ENCODE data around the gene ZNF497.

The ZNF497 gene

GRCh38 chr19:58367698-58368454, 5.3 kb upstream of the ZNF497 start:
- no peak overlapping the region for H3K4me3 ChIP-seq (ENCODE audit: low read length)
- TF ChIP-seq ZNF274 (IDR thresholded peaks at IDR 0.05; ENCODE audit: low read depth, low read length), result no peak

DNA sequence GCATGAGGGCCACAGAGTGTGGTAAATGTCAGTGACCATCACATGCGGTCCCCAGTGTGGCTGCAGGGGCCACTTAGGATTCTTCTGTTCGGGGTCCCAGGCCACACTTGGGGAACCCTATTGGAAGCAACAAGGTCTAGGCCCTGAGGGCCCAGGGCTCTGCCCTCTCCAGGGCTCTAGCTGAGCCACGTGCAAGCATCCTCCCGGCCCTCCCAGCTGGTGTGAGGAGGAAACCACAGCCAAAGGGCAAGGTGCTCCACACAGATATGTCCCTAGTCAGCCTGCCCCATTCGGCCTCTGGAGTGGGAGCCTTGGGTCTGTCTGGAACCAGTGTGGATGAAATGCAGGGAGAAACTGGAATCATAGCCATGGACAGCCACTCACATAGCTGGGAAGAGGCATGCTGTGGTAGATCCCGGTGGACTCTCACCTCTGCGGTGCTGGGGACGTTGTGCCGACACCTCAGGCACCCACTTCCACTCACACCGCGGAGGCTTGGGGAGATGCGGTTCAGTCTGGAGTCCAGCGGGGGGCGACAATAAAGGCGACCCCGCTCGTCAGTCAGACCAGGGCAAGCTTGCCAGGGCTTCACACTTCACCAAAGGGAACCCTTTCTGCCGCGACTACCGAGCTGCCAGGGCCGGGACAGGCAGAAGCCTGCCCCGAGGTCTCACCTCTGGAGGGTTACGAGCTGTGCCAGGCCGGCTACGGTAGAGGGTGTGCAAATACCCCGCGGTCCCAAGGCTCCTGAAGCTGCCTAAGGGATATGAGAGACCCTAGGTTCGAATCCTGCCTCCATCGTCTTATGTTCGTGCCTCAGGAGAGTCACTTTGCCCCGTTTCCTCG, 4.3 kb upstream of the ZNF497 start:
- no peak overlapping the region for H3K4me3 ChIP-seq (ENCODE audit: low read length)
- TF ChIP-seq ZNF274 (IDR thresholded peaks at IDR 0.05; ENCODE audit: low read depth, low read length), result no peak

GRCh38 chr19:58364146-58364545, 1.6 kb upstream of the ZNF497 start:
- H3K4me3 ChIP-seq (ENCODE audit: low read length), result no peak overlapping the region
- no peak for TF ChIP-seq ZNF274 (IDR thresholded peaks at IDR 0.05; ENCODE audit: low read depth, low read length)

DNA sequence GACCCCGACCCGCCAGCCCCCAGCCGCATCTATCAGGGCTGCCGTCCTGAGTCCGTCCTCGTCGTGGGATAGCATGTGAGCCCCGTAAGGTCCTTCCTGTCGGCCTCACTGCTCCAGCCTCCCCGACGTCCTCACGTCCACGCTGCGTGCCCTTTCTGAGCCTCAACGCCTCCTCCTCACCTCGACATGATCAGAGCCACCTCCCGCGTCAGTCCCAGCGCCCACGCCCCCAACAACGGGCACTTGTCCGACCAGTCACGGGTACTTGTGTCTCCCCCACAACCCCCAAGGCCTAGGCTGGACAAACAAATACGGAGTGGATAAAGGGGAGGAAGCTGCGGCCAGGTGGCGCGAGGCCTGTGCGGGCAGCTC, 665 bp downstream of the ZNF497 start:
- no peak for TF ChIP-seq ZNF274 (IDR thresholded peaks at IDR 0.05; ENCODE audit: low read depth, low read length)
- peak overlapping the region; percentile 63 for H3K4me3 ChIP-seq (ENCODE audit: low read length)

- TF ChIP-seq ZNF274 (IDR thresholded peaks at IDR 0.05; ENCODE audit: low read depth, low read length), result no peak
- no peak overlapping the region for H3K4me3 ChIP-seq (ENCODE audit: low read length)
Observed at GRCh38 chr19:58357481-58358145, 4.9 kb downstream of the ZNF497 start.

GRCh38 chr19:58356766-58357480, 5.6 kb downstream of the ZNF497 start:
- TF ChIP-seq ZNF274 (IDR thresholded peaks at IDR 0.05; ENCODE audit: low read depth, low read length), result no peak
- H3K4me3 ChIP-seq (ENCODE audit: low read length), result no peak overlapping the region; the same call in 1 of the 2 replicates

DNA sequence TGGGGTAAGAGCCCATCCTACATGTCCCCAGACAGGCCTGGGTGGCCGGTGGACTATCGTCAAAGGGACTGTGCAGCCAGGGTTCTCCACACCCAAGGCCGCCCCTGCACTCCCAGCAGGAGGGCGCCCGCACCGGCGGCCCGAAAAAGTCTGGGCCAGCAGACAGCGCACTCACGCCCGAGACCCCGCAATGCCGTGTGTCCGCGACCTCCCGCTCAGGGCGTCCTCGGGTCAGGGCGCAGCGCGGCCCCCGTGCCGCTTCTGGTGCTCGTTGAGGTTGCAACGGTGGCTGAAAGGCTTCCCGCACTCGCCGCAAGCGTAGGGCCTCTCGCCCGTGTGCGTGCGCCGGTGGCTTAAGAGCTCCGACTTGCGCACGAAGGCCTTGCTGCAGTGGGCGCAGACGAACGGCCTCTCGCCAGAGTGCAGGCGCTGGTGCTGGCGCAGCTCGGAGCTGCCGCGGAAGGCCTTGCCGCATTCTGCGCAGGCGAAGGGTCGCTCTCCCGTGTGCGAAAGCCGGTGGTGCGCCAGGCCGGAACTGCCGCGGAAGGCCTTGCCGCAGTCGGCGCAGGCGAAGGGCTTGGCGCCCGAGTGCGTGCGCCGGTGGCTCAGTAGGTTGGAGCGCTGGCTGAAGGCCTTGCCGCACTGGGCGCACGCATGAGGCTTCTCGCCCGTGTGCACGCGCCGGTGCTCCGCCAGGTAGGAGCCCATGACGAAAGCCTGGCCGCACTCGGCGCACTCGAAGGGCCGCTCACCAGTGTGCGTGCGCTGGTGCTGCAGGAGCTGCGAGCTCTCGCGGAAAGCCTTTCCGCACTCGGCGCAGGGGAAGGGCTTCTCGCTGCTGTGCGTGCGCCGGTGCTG, 6.4 kb downstream of the ZNF497 start:
- no peak overlapping the region; the same call in 1 of the 2 replicates for H3K4me3 ChIP-seq (ENCODE audit: low read length)
- no peak for TF ChIP-seq ZNF274 (IDR thresholded peaks at IDR 0.05; ENCODE audit: low read depth, low read length)

- H3K4me3 ChIP-seq (ENCODE audit: low read length), result no peak overlapping the region
- TF ChIP-seq ZNF274 (IDR thresholded peaks at IDR 0.05; ENCODE audit: low read depth, low read length), result no peak
Observed at GRCh38 chr19:58355215-58355796, 7.2 kb downstream of the ZNF497 start.

DNA sequence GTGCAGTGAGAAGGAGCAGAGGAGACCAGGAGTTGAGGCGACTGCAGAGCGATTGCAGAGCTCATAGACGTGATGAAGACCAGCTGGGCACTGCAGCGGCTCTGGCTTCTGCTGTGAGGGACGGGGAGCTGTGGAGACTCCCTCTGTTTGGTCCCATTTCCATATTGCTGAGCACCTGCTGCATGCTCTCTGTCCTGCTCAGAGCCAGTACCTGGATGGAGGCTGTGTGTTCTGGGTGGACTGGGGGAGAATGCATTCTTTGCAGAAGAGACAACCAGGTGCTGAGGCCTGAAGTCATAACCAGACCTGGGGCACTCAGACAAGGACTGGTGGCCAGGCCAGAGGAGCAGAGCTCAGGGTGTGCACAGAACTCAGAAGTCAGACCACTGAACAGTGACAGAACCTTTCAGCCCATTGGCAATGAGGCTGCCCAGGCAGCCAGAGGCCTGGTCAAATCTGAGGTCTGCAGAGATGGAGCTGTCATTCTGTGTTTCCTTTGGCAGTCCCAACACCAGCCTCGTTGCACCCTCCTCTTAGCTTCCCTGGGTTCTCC, 8.0 kb downstream of the ZNF497 start:
- H3K4me3 ChIP-seq (ENCODE audit: low read length), result no peak overlapping the region
- no peak for TF ChIP-seq ZNF274 (IDR thresholded peaks at IDR 0.05; ENCODE audit: low read depth, low read length)

DNA sequence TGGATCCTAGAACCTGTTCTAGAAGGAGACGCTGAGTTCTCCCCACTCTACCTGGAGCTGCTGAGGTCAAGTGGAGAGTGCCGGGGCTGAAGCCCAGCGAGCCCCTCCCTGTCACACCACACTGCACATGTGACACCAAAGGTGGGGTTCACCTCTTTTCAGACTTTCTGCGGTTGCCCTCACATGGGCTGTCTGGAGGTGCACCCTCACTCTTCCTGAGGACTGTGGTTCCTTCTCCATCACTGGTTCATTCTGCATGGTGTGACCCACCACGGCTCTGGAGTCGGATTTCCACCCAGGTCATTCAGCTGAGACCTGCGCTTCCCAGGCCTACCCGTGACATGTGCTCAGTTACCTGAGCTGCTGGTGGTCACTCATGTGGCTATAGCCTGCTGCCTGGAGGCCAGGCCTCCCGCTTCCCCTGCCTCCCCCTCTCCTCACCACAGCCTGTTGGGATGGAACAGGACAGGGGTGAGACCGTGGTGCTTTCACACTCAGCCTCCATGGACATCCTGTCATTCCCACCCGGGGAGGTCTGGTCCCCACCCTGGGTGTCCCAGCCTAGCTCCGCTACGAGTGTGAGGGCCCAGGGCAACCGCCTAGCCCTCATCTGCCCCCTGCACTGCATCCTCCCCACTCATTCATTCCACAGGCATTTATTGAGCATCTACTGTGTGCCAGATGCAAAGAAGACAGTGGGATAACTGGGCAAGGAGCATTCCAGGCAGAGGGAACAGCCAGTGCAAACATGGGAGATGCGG, 8.7 kb downstream of the ZNF497 start:
- no peak for TF ChIP-seq ZNF274 (IDR thresholded peaks at IDR 0.05; ENCODE audit: low read depth, low read length)
- no peak overlapping the region for H3K4me3 ChIP-seq (ENCODE audit: low read length)

DNA sequence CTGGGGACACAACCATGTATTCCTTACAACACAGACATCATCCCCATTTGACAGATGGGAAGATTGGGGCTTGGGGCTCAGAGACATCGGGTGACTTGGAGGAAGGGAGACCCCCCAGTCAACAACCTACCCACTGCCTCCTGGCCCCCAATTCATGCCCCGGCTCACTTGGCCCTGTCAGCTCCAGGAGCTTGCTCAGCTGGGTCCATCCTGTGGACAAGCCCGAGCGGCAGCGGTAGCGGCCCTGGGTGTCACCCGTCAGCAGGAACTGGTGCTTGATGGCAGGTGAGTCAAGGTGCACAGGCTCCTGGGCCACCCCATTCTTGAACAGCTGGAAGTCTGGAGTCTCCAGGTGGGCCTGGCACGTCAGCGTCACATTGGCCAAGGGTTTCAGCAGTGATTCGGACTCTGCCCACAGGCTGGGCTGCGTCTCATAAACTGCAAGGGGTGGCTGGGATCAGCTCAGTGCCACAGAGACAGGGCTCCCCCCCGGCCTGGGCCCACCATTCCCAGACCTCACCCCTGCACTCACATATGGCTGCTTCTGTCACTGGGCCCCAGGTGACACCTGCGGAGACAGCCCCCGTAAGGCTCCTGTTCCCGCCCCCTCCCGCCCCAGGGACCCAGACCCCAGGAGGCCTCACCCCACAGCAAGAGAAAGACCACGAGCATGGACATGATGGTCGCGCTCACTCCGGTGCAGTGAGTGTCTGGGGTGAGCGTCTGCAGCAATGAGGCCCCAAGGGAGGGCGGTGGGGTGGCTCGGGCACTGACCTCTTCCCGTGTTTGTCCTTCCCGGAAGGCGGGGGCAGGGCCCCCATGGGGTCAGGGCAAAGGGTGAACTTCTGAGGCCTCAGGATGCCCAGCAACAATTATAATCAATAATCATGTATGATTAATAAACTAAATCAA, 9.5 kb downstream of the ZNF497 start, which contains the start of gene A1BG:
Gene A1BG, minus strand, starts transcription at position 733 of the 912 bp plus-strand sequence. Its CDS starts 55 bp downstream, at position 678.
- H3K4me3 ChIP-seq (ENCODE audit: low read length), result no peak within 1 kb of the TSS
- TF ChIP-seq ZNF274 (IDR thresholded peaks at IDR 0.05; ENCODE audit: low read depth, low read length), result no peak
